Neural cell (in vitro differentiated cells): ENCODE results near the gene SLC2A14.
"Not testable (repeated sequence)": the region's sequence is repeated elsewhere in the genome, so short reads cannot be mapped to it uniquely, and the experiment has no call there.

Experiments
- EP300 ChIP-seq: fragments of 450-650 bp; conservative IDR thresholded peaks from 2 replicates; pipeline ENCODE4 v1.6.1; 2014; ENCODE audit warnings: antibody characterized with exemption, mild to moderate bottlenecking, moderate library complexity; ENCODE audit not compliant: poor library complexity, severe bottlenecking
- MXI1 ChIP-seq: fragments of 450-650 bp; conservative IDR thresholded peaks from 2 replicates; pipeline ENCODE4 v1.6.1; 2014; ENCODE audit warnings: antibody characterized with exemption, mild to moderate bottlenecking; ENCODE audit not compliant: poor library complexity, severe bottlenecking
- POLR2AphosphoS5 ChIP-seq: IDR thresholded peaks from 2 replicates; pipeline ENCODE4 v1.6.1; 2012
- TAF1 ChIP-seq: IDR thresholded peaks from 2 replicates; pipeline ENCODE4 v1.6.1; 2012; ENCODE audit warnings: low read depth
- TF ChIP-seq, protein P1 (sequence below): fragments of 450-650 bp; IDR thresholded peaks from 2 replicates; pipeline ENCODE4 v1.5.1; 2014; ENCODE audit warnings: antibody characterized with exemption, mild to moderate bottlenecking, moderate library complexity; ENCODE audit not compliant: poor library complexity, severe bottlenecking
- TF ChIP-seq, protein P2 (sequence below): IDR thresholded peaks from 2 replicates; pipeline ENCODE4 v1.6.1; 2012; ENCODE audit warnings: borderline replicate concordance

DNA sequence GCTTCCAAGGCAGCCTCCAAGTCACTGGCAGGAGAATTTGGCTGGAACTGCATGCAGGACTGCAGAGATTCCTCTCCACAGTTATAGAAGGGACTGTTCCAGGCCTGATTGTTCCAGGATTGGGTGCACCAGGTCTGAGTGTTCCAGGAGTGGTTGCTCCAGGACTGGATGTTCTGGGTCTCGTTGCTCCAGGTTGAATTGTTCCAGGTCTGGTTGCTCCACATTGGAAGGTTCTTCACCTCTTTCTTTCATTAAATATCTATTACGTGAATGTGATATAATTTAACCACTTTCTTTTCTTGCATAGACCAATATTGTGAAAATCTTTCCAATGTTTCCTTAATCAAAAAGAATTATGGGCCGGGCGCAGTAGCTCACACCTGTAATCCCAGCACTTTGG is 24.0 kb upstream of the SLC2A14 start:
- TF ChIP-seq, protein P1, sequence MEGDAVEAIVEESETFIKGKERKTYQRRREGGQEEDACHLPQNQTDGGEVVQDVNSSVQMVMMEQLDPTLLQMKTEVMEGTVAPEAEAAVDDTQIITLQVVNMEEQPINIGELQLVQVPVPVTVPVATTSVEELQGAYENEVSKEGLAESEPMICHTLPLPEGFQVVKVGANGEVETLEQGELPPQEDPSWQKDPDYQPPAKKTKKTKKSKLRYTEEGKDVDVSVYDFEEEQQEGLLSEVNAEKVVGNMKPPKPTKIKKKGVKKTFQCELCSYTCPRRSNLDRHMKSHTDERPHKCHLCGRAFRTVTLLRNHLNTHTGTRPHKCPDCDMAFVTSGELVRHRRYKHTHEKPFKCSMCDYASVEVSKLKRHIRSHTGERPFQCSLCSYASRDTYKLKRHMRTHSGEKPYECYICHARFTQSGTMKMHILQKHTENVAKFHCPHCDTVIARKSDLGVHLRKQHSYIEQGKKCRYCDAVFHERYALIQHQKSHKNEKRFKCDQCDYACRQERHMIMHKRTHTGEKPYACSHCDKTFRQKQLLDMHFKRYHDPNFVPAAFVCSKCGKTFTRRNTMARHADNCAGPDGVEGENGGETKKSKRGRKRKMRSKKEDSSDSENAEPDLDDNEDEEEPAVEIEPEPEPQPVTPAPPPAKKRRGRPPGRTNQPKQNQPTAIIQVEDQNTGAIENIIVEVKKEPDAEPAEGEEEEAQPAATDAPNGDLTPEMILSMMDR, result not testable (repeated sequence)
- not testable (repeated sequence) for TF ChIP-seq MXI1, TAF1, POLR2AphosphoS5, EP300
- TF ChIP-seq, protein P2, sequence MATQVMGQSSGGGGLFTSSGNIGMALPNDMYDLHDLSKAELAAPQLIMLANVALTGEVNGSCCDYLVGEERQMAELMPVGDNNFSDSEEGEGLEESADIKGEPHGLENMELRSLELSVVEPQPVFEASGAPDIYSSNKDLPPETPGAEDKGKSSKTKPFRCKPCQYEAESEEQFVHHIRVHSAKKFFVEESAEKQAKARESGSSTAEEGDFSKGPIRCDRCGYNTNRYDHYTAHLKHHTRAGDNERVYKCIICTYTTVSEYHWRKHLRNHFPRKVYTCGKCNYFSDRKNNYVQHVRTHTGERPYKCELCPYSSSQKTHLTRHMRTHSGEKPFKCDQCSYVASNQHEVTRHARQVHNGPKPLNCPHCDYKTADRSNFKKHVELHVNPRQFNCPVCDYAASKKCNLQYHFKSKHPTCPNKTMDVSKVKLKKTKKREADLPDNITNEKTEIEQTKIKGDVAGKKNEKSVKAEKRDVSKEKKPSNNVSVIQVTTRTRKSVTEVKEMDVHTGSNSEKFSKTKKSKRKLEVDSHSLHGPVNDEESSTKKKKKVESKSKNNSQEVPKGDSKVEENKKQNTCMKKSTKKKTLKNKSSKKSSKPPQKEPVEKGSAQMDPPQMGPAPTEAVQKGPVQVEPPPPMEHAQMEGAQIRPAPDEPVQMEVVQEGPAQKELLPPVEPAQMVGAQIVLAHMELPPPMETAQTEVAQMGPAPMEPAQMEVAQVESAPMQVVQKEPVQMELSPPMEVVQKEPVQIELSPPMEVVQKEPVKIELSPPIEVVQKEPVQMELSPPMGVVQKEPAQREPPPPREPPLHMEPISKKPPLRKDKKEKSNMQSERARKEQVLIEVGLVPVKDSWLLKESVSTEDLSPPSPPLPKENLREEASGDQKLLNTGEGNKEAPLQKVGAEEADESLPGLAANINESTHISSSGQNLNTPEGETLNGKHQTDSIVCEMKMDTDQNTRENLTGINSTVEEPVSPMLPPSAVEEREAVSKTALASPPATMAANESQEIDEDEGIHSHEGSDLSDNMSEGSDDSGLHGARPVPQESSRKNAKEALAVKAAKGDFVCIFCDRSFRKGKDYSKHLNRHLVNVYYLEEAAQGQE, result not testable (repeated sequence)
